ENCODE data around the gene TIMM44.
"Not testable (repeated sequence)": the region's sequence is repeated elsewhere in the genome, so short reads cannot be mapped to it uniquely, and the experiment has no call there.

The TIMM44 gene

DNA sequence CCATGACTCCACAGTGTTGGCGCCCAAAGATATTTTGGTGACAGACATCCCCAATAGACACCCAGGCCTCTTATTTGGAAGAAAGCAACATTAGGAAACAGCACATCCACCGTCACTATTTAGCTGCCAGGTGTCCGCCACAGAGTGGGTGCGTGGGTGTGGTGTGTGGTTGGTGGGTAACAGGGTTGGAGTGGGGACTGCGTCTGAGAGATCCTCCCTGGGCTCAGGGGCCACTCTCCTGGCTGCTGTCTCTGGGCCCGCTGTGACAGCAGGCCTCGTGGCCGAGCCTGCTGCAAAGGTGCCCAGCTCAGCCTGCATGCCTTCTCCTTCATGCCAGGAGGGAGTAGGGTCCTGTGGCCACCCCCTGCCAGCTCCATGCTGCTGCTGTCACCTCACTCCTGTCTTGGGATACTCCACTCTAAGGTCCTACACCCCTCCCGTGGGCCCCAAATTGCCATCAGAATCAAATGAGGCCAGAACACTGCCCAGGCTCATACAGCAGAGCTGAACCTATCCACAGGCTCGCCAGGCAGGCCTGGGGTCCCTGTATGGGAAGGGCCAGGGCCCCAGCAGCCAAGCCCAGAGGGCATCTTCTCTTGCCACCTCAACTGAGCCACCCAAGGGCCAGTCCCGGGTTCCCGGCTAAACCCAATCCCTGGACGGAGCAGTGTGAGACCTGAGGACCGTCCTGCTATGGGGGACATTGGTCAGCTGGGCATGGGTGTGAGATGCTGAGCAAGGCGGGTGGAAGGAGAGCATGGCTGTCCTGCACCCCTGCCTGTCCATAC lies 24.7 kb upstream of the TIMM44 start:
- Histone ChIP-seq H3K36me3 (ENCODE audit: control insufficient read depth in 1 of 2, insufficient read depth in 2 of 2, low read length in 2 of 2) (peaks cover 34 to 72% of the 10 kb centered on the region in 2 donors), H3K9ac (ENCODE audit: low read depth in 1 of 2, low read length in 2 of 2) (no peak overlapping the region), H3K4me3 (ENCODE audit: low read depth in 1 of 2, low read length in 2 of 2) (no peak overlapping the region), H3K27me3 (ENCODE audit: control insufficient read depth in 1 of 2, insufficient read depth in 2 of 2, low read length in 2 of 2) (no peaks in the 10 kb centered on the region), H3K27ac (ENCODE audit: low read depth, low read length) (no peak overlapping the region), H3K4me1 (ENCODE audit: control insufficient read depth in 1 of 2, insufficient read depth in 2 of 2, low read length in 2 of 2) (no peaks in the 10 kb centered on the region), H3K9me3 (ENCODE audit: control insufficient read depth in 1 of 2, low read length in 2 of 2) (no peaks in the 10 kb centered on the region)

GRCh38 chr19:7965921-7966665 lies 22.6 kb upstream of the TIMM44 start:
- Histone ChIP-seq H3K36me3 (ENCODE audit: control insufficient read depth in 1 of 2, insufficient read depth in 2 of 2, low read length in 2 of 2) (peaks cover 42 to 80% of the 10 kb centered on the region in 2 donors), H3K27me3 (ENCODE audit: control insufficient read depth in 1 of 2, insufficient read depth in 2 of 2, low read length in 2 of 2) (no peaks in the 10 kb centered on the region), H3K9me3 (ENCODE audit: control insufficient read depth in 1 of 2, low read length in 2 of 2) (no peaks in the 10 kb centered on the region), H3K27ac (ENCODE audit: low read depth, low read length) (no peak overlapping the region), H3K4me3 (ENCODE audit: low read depth in 1 of 2, low read length in 2 of 2) (no peak overlapping the region), H3K9ac (ENCODE audit: low read depth in 1 of 2, low read length in 2 of 2) (no peak overlapping the region), H3K4me1 (ENCODE audit: control insufficient read depth in 1 of 2, insufficient read depth in 2 of 2, low read length in 2 of 2) (no peaks in the 10 kb centered on the region)

DNA sequence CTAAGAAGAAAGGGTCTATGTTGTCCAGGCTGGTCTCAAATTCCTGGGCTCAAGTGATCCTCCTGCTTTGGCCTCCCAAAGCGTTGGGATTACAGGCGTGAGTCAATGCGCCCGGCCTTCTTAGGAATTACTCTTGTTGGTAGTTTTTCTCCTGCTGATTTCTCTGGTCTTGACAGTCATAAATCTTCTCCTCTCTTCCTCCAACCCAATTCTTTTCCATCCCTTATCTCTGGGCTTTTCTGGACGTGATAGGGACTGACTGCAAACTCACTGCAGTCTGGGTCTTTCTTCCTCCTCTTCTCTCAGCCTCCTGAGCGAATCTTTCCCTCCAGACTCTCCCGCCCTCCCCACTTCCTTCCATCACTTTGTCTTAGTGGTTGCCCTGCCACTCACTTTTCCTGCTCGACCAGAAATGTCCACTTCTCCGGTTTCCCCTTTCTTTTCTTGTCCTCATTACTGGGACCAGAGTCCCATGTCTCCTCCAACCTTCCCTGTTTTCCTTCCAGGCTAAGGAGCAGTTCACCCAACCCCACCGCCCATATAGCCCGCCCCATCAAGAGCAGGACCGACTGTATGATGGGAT lies 21.9 kb upstream of the TIMM44 start:
- Histone ChIP-seq H3K27ac (ENCODE audit: low read depth, low read length) (no peak overlapping the region), H3K36me3 (ENCODE audit: control insufficient read depth in 1 of 2, insufficient read depth in 2 of 2, low read length in 2 of 2) (peaks cover 45 to 82% of the 10 kb centered on the region in 2 donors), H3K4me1 (ENCODE audit: control insufficient read depth in 1 of 2, insufficient read depth in 2 of 2, low read length in 2 of 2) (no peaks in the 10 kb centered on the region), H3K9me3 (ENCODE audit: control insufficient read depth in 1 of 2, low read length in 2 of 2) (no peaks in the 10 kb centered on the region), H3K4me3 (ENCODE audit: low read depth in 1 of 2, low read length in 2 of 2) (no peak overlapping the region), H3K27me3 (ENCODE audit: control insufficient read depth in 1 of 2, insufficient read depth in 2 of 2, low read length in 2 of 2) (no peaks in the 10 kb centered on the region), H3K9ac (ENCODE audit: low read depth in 1 of 2, low read length in 2 of 2) (no peak overlapping the region)

DNA sequence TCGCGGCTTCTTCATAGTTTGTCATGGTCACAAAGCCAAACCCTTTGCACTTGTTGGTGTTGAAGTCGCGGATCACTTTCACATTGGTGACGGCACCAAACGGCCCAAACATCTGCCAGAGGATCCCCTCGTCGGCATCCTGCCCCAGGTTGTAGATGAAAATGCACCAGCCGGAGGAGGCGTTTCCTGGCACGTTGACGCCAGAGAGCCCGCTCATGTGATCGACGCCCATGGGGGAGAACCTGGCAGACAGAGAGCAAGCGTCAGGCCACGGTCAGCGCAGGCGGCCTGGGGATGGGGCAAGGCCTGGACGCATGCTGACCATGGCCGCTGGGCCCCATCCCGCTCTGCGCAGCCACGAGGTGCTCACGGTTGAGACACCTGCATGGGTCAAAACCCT lies 20.1 kb upstream of the TIMM44 start:
- no peak overlapping the region for H3K4me3 ChIP-seq (ENCODE audit: low read depth in 1 of 2, low read length in 2 of 2)
- H3K27me3 ChIP-seq (ENCODE audit: control insufficient read depth in 1 of 2, insufficient read depth in 2 of 2, low read length in 2 of 2) = no peaks in the 10 kb centered on the region
- peaks cover 35 to 81% of the 10 kb centered on the region in 2 donors for H3K36me3 ChIP-seq (ENCODE audit: control insufficient read depth in 1 of 2, insufficient read depth in 2 of 2, low read length in 2 of 2)
- H3K9me3 ChIP-seq (ENCODE audit: control insufficient read depth in 1 of 2, low read length in 2 of 2) = no peaks in the 10 kb centered on the region
- no peak overlapping the region for H3K27ac ChIP-seq (ENCODE audit: low read depth, low read length)
- no peaks in the 10 kb centered on the region for H3K4me1 ChIP-seq (ENCODE audit: control insufficient read depth in 1 of 2, insufficient read depth in 2 of 2, low read length in 2 of 2)
- H3K9ac ChIP-seq (ENCODE audit: low read depth in 1 of 2, low read length in 2 of 2) = no peak overlapping the region

DNA sequence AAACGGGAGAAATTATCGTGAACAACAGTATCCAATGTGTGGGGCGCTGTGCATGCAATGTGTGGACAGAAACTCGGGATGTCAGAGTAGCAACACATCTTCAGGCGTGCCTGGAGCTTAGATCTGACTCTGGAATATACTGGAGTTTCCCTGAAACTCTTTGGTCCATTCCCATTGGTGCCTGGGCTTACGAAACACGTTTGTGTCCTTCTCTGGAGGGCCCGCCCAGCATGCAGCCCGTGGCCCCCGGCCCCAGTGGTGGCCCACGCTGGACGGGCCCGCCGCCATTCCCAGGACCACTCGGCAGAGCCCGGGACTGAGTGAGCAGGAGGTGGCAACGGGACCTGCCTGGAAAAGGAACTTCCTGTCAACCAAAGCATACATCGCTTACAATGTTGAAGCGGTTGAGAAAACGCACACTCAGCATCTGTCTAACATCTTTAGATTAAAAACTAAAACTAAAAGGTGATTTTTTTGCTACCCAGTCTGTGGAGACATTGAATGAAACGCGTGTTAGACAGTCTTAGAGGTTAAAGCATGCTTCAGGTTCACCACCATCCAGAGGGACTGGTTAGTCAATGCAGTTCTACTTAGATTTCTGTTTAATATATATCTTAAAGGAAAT lies 19.3 kb upstream of the TIMM44 start:
- no peaks in the 10 kb centered on the region for H3K27me3 ChIP-seq (ENCODE audit: control insufficient read depth in 1 of 2, insufficient read depth in 2 of 2, low read length in 2 of 2)
- H3K4me3 ChIP-seq (ENCODE audit: low read depth in 1 of 2, low read length in 2 of 2) = no peak overlapping the region
- H3K27ac ChIP-seq (ENCODE audit: low read depth, low read length) = no peak overlapping the region
- H3K9ac ChIP-seq (ENCODE audit: low read depth in 1 of 2, low read length in 2 of 2) = no peak overlapping the region
- H3K4me1 ChIP-seq (ENCODE audit: control insufficient read depth in 1 of 2, insufficient read depth in 2 of 2, low read length in 2 of 2) = no peaks in the 10 kb centered on the region
- peaks cover 30 to 78% of the 10 kb centered on the region in 2 donors for H3K36me3 ChIP-seq (ENCODE audit: control insufficient read depth in 1 of 2, insufficient read depth in 2 of 2, low read length in 2 of 2)
- no peaks in the 10 kb centered on the region for H3K9me3 ChIP-seq (ENCODE audit: control insufficient read depth in 1 of 2, low read length in 2 of 2)

DNA sequence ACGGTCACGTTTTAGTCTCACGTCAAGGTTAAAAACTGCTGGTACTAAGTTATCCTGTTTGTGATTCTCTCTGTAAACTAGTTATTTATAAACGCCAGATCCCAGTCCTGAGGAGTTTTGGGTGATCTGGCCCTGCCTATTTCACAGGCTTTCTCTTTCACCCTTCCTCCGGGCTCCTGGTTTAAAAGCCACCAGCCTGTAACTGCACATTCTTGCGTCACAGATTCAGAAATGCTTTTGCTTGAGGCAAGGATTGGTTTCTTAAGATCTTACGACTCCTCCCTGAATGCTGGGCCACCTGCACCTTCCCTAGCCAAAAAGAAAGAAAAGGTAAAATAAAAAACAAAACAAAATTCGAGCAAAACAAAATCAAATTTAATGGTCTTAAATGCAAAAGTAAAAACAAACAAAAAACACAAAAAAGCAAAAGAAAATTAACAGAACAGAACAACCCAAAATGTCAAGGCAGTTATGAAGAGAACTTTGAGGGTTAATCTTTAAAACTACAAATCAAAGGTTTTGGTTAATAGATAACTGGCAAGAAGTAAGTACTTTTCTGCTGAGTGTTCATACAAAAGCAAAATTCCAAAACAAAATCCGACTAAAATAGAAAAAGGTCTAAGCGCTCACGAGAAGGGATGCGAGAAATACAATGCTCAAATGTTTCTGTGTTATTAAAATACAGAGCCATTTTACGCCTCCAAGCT lies 18.6 kb upstream of the TIMM44 start:
- H3K4me3 ChIP-seq (ENCODE audit: low read depth in 1 of 2, low read length in 2 of 2) = no peak overlapping the region
- H3K27ac ChIP-seq (ENCODE audit: low read depth, low read length) = no peak overlapping the region
- H3K27me3 ChIP-seq (ENCODE audit: control insufficient read depth in 1 of 2, insufficient read depth in 2 of 2, low read length in 2 of 2) = no peaks in the 10 kb centered on the region
- no peaks in the 10 kb centered on the region for H3K4me1 ChIP-seq (ENCODE audit: control insufficient read depth in 1 of 2, insufficient read depth in 2 of 2, low read length in 2 of 2)
- no peak overlapping the region for H3K9ac ChIP-seq (ENCODE audit: low read depth in 1 of 2, low read length in 2 of 2)
- H3K9me3 ChIP-seq (ENCODE audit: control insufficient read depth in 1 of 2, low read length in 2 of 2) = no peaks in the 10 kb centered on the region
- H3K36me3 ChIP-seq (ENCODE audit: control insufficient read depth in 1 of 2, insufficient read depth in 2 of 2, low read length in 2 of 2) = peaks cover 23 to 71% of the 10 kb centered on the region in 2 donors

GRCh38 chr19:7961082-7961481 lies 17.6 kb upstream of the TIMM44 start:
- H3K27ac ChIP-seq (ENCODE audit: low read depth, low read length); H3K4me3 ChIP-seq (ENCODE audit: low read depth in 1 of 2, low read length in 2 of 2); H3K9me3 ChIP-seq (ENCODE audit: control insufficient read depth in 1 of 2, low read length in 2 of 2); H3K4me1 ChIP-seq (ENCODE audit: control insufficient read depth in 1 of 2, insufficient read depth in 2 of 2, low read length in 2 of 2); H3K9ac ChIP-seq (ENCODE audit: low read depth in 1 of 2, low read length in 2 of 2); H3K27me3 ChIP-seq (ENCODE audit: control insufficient read depth in 1 of 2, insufficient read depth in 2 of 2, low read length in 2 of 2): not testable (repeated sequence)
- peaks cover 23 to 62% of the 10 kb centered on the region in 2 donors for H3K36me3 ChIP-seq (ENCODE audit: control insufficient read depth in 1 of 2, insufficient read depth in 2 of 2, low read length in 2 of 2)

GRCh38 chr19:7959211-7959610 lies 15.7 kb upstream of the TIMM44 start:
- H3K36me3 ChIP-seq (ENCODE audit: control insufficient read depth in 1 of 2, insufficient read depth in 2 of 2, low read length in 2 of 2) = peaks cover 18 to 49% of the 10 kb centered on the region in 2 donors

GRCh38 chr19:7955696-7956095 lies 12.2 kb upstream of the TIMM44 start:
- H3K4me1 ChIP-seq (ENCODE audit: control insufficient read depth in 1 of 2, insufficient read depth in 2 of 2, low read length in 2 of 2) = peaks cover 0 to 4% of the 10 kb centered on the region in 2 donors
- no peak overlapping the region for H3K9ac ChIP-seq (ENCODE audit: low read depth in 1 of 2, low read length in 2 of 2)
- H3K27me3 ChIP-seq (ENCODE audit: control insufficient read depth in 1 of 2, insufficient read depth in 2 of 2, low read length in 2 of 2) = no peaks in the 10 kb centered on the region
- peaks cover 0 to 16% of the 10 kb centered on the region in 2 donors for H3K36me3 ChIP-seq (ENCODE audit: control insufficient read depth in 1 of 2, insufficient read depth in 2 of 2, low read length in 2 of 2)
- H3K9me3 ChIP-seq (ENCODE audit: control insufficient read depth in 1 of 2, low read length in 2 of 2) = no peaks in the 10 kb centered on the region
- no peak overlapping the region for H3K4me3 ChIP-seq (ENCODE audit: low read depth in 1 of 2, low read length in 2 of 2)
- H3K27ac ChIP-seq (ENCODE audit: low read depth, low read length) = no peak overlapping the region

More at GRCh38 chr19:7959211-7959610, 15.7 kb upstream of the TIMM44 start:
- Histone ChIP-seq H3K4me1 (ENCODE audit: control insufficient read depth in 1 of 2, insufficient read depth in 2 of 2, low read length in 2 of 2) (no peaks in the 10 kb centered on the region), H3K9ac (ENCODE audit: low read depth in 1 of 2, low read length in 2 of 2) (no peak overlapping the region), H3K9me3 (ENCODE audit: control insufficient read depth in 1 of 2, low read length in 2 of 2) (no peaks in the 10 kb centered on the region), H3K27me3 (ENCODE audit: control insufficient read depth in 1 of 2, insufficient read depth in 2 of 2, low read length in 2 of 2) (no peaks in the 10 kb centered on the region), H3K27ac (ENCODE audit: low read depth, low read length) (no peak overlapping the region), H3K4me3 (ENCODE audit: low read depth in 1 of 2, low read length in 2 of 2) (no peak overlapping the region)
